GM19452 (cell line): ENCODE data around the gene PPFIBP1.
"Not testable (repeated sequence)": the region's sequence is repeated elsewhere in the genome, so short reads cannot be mapped to it uniquely, and the experiment has no call there.

Experiments used
- ATAC-seq: cut with Tn5 transposase; IDR thresholded peaks from one replicate; pipeline ENCODE4 v1.9.1; 2021; ENCODE audit not compliant: unreplicated experiment

PPFIBP1 gene

DNA sequence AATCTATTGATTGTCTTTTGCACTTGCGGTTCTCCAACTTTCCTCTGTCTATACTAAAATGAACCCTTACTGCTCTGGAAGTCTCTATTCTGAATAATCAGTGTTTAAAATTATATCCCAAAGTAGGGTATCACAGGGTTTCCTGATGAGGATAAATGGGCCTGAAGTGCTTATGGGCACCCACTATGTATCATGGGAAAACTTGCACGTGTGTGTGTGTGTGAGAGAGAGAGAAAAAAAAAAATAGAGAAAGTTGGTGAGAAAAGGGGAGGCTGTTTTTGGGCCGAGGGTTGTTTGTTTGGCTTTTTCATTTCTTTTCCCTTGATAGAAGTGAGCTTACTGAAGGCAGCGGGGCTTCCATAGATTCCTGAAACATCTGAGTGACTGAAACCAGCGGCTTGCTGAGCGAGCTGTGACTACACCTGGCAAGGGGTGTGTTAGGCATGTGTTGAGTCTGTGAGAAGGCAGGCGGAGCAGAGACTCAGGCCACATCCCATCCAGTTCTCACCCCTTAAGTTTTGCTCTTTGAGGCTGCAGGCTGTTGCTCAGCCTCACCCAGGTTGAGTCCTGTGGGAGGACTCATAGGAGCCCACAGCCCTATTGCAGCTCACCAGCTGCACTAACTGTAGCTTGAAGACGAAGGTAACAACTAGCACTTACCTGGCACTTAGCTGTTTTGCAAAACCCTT is 17.2 kb downstream of the PPFIBP1 start:
- no peak for ATAC-seq

DNA sequence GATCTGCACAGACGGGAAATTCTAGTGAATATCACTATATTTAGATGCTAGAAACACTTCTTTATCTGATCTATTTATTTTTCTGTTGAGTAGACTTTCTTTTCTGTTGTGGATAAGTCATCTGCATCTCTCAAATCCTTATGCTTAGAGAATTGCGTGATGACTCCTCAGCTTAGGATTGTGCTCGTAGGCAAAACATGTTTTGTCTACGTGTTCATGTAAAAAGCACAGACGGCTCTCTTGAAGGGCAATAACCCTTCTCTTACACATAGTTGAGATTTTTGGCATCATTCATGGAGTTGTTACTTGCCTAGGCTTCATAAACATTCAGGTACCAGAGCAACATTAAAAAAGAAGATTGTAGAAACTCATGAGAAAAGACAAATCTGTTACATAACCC is 18.6 kb downstream of the PPFIBP1 start:
- ATAC-seq: no peak

DNA sequence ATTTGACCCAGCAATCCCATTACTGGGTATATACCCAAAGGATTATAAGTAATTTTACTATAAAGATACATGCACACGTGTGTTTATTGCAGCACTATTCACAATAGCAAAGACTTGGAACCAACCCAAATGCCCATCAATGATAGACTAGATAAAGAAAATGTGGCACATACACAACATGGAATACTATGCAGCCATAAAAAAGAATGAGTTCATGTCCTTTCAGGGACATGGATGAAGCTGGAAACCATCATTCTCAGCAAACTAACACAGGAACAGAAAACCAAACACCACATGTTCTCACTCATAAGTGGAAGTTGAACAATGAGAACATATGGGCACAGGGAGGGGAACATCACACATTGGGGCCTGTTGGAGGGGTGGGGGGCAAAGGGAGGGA is 20.9 kb downstream of the PPFIBP1 start:
- not testable (repeated sequence) for ATAC-seq

DNA sequence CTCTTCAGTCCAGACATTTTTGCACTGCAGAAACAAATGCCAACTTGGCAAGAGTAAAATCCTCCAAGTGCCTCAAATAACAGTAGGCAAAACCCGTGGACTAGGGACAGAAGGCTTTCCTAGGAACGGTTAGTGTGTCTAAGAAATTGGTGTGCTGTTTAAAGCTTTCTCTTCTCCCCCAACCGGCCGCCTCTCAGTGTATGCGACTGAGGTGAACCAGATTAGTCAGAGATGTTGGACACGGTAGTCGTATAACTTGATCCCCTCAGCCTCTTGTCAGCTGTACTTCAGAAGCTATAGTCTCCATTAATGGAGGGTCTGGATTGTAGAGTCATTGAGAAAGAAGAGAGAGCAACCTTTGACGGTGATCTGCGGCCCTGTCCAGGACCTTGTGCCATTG is 21.7 kb downstream of the PPFIBP1 start:
- ATAC-seq: no peak

DNA sequence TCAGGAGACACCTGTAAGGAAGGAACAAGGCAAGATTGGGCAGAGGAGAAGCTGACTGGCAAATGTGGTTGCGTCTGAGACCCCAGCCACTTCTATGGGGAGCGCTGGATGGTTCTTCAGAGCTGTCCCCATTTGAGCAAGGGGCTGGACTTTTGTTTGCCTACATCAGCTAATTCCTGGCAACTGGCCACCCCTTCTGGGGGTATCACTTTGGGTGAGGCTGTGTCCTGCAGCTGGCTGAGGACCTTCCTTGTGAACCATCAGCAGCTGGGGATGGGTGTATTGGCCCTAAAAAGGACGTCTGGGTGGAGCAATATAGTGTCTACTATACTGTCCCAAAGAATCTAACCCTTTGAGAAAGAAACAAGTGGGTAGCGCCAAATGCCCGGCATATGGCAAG is 23.6 kb downstream of the PPFIBP1 start:
- ATAC-seq: no peak

DNA sequence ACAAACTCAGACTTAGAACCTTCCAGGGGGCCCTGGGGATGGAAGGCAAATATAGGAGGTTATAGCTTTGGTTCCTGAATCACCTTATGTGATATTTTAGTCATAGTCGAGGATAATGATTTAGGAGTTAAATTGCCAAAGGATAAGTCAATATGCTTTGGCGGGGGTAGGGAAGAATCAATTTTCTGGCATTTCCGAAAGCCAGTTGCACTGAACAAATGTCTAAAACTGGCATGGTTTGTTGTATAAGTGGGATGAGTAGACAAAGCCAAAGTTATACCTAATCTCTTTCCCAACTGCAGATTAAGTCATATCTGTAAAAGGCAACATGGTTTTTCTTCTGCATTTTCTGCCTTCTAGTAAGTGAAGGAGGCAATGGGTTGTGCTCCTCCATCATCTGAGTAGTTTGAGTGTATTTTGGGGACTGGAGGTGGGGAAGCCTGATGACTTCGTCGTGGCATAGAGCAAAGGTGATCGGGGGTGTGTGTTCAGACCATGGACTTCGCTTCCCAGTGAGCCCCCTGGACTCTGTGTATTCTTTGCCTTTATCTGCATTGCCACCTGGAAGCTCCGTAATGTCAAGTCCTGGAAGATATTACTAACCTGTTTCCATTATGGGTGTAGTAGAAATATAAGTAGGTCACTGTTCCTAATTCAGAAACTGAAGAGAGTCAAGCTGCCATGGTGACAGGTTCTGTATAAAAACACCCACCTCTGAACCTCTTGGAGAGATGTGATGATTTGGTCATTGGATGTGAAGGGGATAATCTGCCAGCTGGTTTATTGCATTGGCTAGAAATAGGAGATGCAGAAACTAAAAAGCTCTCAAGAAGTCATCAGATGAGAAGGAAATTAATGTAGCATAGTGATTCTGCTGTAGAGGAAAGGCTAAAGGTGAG is 24.5 kb downstream of the PPFIBP1 start:
- no peak for ATAC-seq

DNA sequence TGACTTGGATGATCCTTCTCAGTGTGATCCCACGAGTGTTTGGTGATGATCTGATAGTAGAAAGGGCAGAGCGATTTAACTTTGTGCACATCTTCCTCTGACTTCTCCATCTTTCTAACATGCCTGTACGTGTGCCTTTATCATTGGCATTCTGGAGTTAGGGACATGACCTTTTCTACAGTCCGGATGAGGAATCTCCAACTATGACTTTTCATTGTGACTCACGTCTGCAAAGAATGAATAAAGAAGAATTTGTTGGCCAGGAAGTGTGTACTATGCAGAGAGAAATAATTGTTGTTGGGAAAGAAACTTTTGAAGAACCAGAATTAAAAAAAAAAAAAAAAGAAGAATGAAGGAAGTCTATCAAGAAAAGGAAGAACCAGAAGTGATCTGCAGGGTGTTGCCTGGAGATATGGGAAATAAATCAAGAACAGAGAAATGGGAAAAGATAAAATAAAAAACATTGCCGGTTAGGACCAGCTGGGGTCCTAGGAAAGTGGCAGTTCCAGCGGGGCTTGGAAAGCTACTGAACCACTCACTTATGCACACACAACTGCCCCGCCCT is 25.3 kb downstream of the PPFIBP1 start:
- ATAC-seq: no peak

DNA sequence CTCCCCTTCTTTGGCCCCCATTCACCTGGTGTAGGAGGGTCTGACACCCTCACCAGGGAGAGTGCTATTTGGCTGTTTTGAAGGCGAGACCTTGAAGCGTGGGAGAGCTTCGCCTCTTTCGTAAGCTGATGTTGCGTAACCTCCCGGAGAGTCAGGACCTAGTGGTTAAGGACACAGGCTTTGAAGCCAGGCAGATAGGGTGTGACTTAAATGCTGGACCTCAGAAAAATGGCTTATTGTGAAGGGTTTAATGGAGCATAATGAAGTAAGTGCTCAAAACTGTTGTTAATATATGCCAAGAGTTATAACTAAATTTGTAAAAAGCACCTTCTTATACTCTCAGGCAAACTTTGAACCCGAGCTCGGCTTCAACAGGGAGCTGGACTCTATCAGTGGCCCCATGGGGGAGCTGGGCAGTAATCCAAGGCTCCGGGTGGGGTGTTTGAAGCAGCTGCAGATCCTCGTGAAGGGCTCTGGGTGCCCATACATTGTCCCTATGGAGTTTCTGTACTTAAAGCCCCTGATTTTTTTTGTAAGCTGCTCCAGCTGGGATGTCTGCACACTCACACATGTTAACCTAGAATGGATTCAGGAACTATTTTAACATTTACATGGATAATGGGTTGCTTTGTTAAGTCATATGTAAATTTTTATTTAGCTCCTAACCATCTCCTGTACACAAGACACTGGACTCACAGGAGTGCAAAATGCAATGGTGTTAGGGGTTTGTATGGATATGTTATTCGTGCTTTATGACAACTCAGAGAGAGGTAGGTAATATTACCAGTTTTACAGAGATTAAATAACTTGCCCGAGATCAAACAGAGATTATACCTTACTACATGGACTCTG is 26.0 kb downstream of the PPFIBP1 start:
- ATAC-seq: no peak

DNA sequence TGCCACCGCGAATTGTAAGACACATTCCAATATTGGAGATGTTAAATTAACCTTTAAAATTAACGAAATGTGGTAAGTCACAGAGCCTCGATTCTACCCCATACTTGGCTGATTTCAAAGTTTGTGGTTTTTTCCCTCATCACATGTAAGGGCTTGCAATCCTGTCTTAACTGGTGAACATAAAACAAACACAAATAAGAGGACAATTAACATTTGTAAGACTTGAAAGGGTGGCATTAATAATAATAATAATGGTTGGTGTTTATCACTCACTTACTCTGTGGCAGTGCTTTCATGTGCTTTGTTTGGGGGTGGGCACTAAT is 26.6 kb downstream of the PPFIBP1 start:
- no peak for ATAC-seq

DNA sequence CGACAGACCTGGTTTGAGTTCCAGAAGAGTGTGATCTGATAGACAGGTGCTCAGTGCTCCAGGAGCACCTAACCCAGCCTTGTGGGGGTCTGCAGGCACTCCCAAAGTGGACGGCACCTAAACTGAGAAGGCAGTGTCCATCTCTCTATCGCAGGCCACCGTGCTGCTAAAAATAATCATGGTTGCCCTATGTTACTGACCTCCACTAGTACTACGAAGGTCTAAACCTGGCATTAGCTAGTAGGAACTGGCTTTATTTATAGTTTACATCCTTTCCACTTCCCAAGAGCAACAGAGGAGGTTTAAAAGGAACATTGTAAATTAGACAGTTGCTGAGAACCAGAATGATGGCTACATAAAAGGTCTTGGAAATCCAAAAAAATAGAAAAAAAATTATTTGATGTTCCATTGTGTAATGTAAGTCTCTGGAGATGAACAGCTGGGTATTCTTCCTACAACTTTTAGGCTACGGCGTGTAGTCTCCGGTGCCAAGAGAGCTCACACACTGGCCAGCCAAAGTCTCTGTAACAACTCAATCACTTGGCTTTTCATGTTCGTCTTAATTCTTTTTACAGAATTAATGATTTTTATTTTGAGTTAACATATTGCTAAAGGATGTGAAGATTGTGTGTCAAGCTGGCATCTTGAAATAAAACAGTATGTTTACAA is 27.3 kb downstream of the PPFIBP1 start:
- no peak for ATAC-seq

DNA sequence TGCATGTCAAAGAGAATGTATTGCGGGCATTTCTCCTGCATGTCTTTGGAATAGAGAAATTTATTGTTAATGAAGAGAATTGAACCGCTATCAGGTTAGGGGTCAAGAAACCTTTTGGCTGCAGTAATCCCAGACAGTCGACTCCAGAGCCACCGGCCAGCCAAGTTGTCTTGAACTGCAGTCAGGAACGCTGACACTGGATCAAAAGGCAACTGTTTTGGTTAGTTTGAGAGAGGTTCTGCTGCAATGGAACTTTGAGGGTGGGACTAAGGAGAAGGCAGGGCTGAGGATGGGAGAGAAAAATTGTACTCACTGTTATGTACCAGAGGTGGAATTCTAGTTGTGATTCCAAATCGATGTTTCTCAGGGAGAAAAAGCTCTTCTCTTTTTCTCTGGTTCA is 28.2 kb downstream of the PPFIBP1 start:
- no peak for ATAC-seq

DNA sequence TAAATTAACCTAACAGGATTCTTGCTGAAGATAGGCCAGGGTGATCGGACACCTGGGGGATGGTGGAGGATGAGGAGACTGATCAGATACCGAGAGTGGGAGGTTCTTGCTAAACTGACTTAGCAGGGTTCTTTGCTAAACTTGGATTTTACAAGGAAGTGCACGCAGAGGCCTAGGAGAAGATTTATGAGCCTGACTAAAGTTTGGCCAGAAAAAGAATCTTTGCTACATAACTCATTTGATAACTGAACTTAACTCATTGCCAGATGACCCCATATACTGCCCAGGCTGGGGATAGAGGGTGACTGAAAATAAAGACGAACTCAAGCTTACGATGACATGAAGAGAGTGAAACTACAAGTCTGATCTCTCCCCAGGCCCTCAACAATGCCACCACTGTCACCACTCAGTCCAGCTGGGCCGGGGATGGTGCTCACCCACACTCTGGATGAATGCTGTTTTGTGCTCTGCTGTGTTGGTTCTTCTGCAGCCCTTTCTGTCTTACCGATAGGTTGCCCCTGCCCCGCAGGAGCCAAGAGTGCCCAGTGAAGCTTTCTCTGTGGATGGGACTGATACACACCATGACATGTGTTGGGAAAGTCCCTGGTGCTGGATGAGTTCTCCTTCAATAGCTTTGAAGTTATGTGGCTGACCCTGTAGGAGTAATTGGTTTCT is 29.0 kb downstream of the PPFIBP1 start:
- no peak for ATAC-seq

DNA sequence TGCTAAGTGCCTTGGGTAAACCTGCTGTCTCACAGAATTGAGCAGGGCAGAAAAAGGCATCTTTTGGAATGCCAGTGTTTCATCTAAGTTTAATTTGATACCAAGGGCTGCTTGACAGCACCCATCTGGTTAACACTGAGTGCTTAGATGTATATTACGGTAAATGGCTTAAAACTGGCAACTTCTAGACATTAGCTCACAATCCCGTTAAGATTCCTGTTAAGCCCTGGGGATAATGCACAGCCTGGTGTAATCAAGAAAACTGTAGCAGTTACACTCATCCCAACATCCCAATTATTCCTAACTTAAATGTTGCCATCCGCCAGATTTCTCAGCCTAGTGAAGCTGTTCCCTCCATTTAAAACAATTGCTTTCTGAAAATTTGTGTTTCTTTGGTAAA is 29.9 kb downstream of the PPFIBP1 start:
- ATAC-seq: no peak

DNA sequence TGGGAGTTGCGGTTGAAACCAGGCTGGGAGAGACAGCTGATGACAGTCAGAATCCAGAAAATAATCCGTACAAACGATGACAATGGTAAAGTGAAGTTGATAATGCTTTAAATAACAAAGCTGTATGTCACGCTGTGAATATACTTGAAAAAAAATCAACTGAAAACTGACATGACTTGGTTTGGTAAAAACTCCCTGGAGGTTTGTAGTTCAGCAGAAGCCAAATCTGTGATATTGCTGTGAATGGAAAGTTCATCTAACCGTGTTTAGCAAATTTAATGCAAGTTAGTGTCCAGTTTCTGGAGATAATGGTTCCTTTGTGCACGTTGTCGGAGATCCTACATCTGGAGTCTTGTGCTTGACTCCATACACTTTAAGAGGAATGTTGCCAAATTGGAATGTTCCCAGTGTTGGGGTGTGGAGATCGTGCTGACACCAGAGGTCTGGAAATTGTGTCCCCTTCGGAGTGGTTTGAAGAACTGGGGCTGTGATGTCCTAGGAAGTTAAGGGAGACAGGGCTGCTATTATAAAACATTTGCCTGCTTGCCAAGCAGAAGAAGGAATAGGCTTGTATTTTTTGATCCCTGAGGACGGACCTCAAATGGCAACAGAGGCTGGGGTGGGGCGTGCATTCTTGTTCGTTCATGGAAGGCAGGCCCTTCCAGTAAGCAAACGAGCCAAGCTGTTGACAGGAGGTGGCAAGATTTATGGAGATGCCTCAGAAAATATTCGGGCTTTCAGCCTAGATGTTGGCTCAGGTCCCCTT is 30.6 kb downstream of the PPFIBP1 start:
- ATAC-seq: no peak

DNA sequence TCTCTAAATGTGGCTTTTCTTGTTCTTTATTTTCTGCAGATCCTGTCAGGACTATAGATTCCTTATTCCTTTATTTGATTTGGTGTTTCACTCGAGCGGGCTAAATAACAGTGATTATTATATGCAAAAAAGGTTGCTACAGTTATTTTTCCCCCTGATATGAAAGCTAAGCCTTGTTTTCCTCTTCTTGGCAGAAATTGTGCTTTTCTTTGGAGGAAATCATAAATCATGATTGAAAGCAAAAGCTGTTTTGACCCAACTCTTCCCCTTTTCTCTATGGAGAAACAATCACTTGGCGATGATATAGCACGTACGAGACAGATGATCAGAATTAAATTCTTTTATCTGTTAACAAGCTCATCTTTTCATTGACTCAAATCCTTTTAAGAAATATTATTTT is 31.4 kb downstream of the PPFIBP1 start:
- no peak for ATAC-seq

DNA sequence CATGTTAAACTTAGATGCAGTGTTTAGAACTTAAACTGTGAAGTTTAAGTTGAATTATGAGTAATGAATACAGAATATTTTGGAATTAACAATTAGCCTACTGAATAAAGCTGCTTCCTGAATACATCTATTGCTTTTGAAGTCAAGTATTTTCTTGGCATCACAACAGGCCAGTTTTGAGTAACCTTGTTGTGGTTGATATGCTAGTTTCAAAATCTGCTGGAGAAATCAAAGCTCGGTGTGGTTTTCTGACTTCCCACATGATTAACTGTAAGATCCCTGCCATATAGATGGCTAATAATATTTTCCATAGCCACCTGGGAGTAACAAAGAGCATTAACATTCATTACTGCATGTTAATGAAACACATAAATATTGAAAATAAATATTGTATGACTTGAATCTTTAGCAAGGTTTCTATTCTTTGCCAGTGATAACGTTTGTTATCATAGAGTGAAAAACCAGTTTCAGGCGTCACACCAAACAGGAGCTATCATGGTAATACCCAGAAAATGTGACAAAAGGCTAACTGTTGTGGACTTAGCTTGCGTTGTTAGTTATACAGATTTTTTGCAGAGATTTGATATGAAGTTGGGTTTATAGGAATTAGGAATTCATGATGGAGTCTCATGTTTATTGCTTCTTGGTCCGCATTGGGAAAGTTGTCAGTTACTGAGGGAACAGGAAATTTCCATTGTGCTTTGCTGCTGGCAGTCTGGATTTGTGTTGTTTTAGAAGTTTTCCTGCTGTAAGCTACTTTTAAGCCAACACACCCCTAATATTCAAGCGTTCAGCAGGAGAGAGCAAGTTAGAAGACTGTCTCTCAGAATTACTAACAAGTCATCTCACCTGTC is 32.1 kb downstream of the PPFIBP1 start:
- no peak for ATAC-seq

DNA sequence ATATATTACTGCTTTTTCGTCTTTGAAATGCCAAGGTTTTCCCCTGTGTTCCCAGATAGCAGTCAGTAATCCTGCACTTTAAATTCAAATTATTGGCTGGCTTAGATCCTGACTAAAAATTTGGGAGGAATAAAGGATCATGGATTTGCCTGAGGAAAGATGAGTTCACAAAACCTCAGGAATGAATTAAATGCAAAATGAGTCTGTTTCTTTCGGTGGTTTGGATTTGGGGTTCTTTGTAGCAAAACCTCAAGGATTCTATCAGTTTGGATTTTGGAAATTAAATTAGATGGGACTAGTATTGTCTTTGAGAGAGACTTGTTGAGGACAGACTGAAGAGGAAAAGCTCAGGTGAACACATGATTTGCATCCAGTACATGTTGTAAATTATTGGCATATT is 36.1 kb downstream of the PPFIBP1 start:
- ATAC-seq: no peak

DNA sequence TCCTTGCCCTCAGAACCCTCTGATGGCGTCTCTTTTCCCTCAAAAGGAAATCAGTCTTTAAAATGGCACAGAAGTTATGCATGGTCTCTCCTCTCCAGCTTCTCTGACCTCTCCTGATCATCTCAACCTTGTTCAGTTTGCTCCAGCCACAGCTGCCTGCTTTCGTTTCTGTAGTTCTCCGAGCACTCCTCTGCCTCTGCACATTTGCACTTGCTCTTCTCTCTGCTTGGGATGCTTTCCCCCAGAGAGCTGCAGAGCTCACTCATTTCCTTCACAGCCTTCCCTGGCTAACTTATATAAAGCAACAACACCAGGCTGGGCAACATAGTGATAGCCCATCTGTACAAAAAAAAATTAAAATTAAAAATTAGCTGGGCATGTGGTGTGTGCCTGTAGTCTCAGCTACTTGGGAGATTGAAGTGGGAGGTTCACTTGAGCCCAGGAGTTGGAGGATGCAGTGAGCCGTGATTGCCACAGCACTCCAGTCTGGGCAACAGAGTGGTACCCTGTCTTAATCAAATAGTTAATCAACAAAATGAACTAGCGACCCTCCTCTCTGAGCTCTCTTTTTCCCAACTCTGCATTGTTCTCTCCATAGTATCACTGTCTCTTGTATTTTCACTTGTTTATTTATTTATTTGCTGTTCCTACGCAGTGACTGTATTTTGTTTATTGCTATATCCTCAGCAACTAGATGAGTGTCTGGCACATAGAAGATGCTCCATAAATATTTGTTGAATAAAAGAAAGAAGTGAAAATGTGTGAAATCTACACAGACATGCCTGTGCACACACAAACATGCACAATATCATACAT is 37.7 kb downstream of the PPFIBP1 start:
- no peak for ATAC-seq
